ENCODE data around the gene GFOD1. TPM values are rescaled to one million over a fixed set of nuclear protein-coding genes. Genes with fewer than 3 reads are reported as not detected.

Gene GFOD1
- total and polyA plus RNA-seq, 10 of the 15 experiments (the other 5 are each of a cell fraction or from before 2014, with no cell fraction given), result 6.5 to 41.4 (median 16.0) TPM

DNA sequence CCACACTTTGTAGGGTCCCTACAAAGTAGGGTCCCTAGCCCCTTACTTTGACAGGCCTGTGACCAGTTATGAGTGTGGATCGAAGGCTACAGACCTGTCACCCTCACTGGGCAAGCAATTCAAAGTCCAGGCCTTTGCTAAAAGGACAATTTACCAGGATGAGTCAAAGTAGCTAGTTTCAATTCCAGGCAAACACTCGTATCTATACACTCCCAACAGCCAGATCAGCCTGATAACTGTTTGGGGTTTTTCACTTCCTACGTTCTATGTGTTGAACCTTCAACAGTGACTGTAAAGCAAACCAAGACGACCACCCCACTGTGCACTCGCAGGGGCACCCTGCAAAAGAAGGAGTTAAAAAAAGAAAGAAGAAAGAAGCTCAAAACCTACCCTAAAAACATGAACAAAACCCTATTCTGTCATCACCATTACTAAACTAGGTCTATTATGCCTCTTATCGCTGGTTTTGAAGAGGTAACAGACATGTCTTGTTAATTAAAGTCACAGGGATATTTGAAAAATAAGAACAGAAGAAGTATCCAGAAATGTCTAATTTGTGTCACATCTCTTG, 3.2 kb downstream of the GFOD1 start (continued):
- TF ChIP-seq ZNF622 (IDR thresholded peaks at IDR 0.05) (no peak), ATF7 (IDR thresholded peaks at IDR 0.05; ENCODE audit: low read depth) (peak; percentile 44; the same call in 1 of the 2 replicates), ZSCAN29 (IDR thresholded peaks at IDR 0.05) (no peak), WRNIP1 (IDR thresholded peaks at IDR 0.05; ENCODE audit: borderline replicate concordance, low read depth, low read length) (no peak; the same call in 1 of the 2 replicates), IKZF2 (IDR thresholded peaks at IDR 0.05) (peak; percentile 61 to 78; a peak in 3 of 4 replicates), SMAD1 (IDR thresholded peaks at IDR 0.05; ENCODE audit: low read depth, partially characterized antibody) (peak; percentile 48), RUNX3 (IDR thresholded peaks at IDR 0.05; ENCODE audit: low read length) (peak; percentile 70), IRF4 (IDR thresholded peaks at IDR 0.05; ENCODE audit: low read depth, low read length) (peak; percentile 77), SIN3A (IDR thresholded peaks at IDR 0.05; ENCODE audit: low read depth, low read length) (peak; percentile 50; the same call in 1 of the 2 replicates)
- TF ChIP-seq, protein P1, sequence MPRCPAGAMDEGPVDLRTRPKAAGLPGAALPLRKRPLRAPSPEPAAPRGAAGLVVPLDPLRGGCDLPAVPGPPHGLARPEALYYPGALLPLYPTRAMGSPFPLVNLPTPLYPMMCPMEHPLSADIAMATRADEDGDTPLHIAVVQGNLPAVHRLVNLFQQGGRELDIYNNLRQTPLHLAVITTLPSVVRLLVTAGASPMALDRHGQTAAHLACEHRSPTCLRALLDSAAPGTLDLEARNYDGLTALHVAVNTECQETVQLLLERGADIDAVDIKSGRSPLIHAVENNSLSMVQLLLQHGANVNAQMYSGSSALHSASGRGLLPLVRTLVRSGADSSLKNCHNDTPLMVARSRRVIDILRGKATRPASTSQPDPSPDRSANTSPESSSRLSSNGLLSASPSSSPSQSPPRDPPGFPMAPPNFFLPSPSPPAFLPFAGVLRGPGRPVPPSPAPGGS (IDR thresholded peaks at IDR 0.05; ENCODE audit: borderline replicate concordance, insufficient read depth, low read depth, low read length, poor library complexity, severe bottlenecking), result no peak
- TF ChIP-seq, protein P2, sequence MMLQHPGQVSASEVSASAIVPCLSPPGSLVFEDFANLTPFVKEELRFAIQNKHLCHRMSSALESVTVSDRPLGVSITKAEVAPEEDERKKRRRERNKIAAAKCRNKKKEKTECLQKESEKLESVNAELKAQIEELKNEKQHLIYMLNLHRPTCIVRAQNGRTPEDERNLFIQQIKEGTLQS (IDR thresholded peaks at IDR 0.05; ENCODE audit: borderline replicate concordance, extremely low read depth, low read depth, low read length), result no peak
- TF ChIP-seq, protein P3, sequence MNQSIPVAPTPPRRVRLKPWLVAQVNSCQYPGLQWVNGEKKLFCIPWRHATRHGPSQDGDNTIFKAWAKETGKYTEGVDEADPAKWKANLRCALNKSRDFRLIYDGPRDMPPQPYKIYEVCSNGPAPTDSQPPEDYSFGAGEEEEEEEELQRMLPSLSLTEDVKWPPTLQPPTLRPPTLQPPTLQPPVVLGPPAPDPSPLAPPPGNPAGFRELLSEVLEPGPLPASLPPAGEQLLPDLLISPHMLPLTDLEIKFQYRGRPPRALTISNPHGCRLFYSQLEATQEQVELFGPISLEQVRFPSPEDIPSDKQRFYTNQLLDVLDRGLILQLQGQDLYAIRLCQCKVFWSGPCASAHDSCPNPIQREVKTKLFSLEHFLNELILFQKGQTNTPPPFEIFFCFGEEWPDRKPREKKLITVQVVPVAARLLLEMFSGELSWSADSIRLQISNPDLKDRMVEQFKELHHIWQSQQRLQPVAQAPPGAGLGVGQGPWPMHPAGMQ (IDR thresholded peaks at IDR 0.05; ENCODE audit: borderline replicate concordance), result no peak

Data from GM12878 (cell line).